ENCODE results near the gene AGAP9.
"Not testable (repeated sequence)": the region's sequence is repeated elsewhere in the genome, so short reads cannot be mapped to it uniquely, and the experiment has no call there.

AGAP9 gene

GRCh38 chr10:47457528-47457820 lies 66.0 kb downstream of the AGAP9 start:
- TF ChIP-seq EZH2phosphoT487 (IDR thresholded peaks at IDR 0.05; ENCODE audit: borderline replicate concordance, low read length) (no peak), CTCF (IDR thresholded peaks at IDR 0.05; ENCODE audit: low read depth, low read length, poor library complexity, severe bottlenecking) (no peak)
- Histone ChIP-seq H3K9me2 (replicated peaks; ENCODE audit: control insufficient read depth, low read length) (no peaks in the 10 kb centered on the region), H3F3A (ENCODE audit: control insufficient read depth, insufficient read depth) (no peaks in the 10 kb centered on the region), H3K36me3 (ENCODE audit: control insufficient read depth, low read length) (no peaks in the 10 kb centered on the region), H4K20me1 (ENCODE audit: control insufficient read depth, insufficient read depth, low read depth, low read length) (no peaks in the 10 kb centered on the region), H3K4me2 (ENCODE audit: low read length) (no peak overlapping the region), H3K9me3 (ENCODE audit: control insufficient read depth, insufficient read depth, low read length) (no peaks in the 10 kb centered on the region), H3K4me3 (ENCODE audit: low read length) (no peak overlapping the region), H3K27ac (ENCODE audit: low read depth, low read length) (no peak overlapping the region), H3K27me3 (ENCODE audit: control insufficient read depth, low read length) (no peaks in the 10 kb centered on the region), H3K4me1 (ENCODE audit: control insufficient read depth, low read length) (no peaks in the 10 kb centered on the region), H3K79me2 (ENCODE audit: control insufficient read depth, low read length) (no peaks in the 10 kb centered on the region)

GRCh38 chr10:47456794-47457527 lies 66.5 kb downstream of the AGAP9 start:
- no peaks in the 10 kb centered on the region for H3K4me1 ChIP-seq (ENCODE audit: control insufficient read depth, low read length)
- H3K4me3 ChIP-seq (ENCODE audit: low read length) = no peak overlapping the region
- H3K27me3 ChIP-seq (ENCODE audit: control insufficient read depth, low read length) = no peaks in the 10 kb centered on the region
- no peaks in the 10 kb centered on the region for H3F3A ChIP-seq (ENCODE audit: control insufficient read depth, insufficient read depth)
- H3K9me3 ChIP-seq (ENCODE audit: control insufficient read depth, insufficient read depth, low read length) = no peaks in the 10 kb centered on the region
- H3K4me2 ChIP-seq (ENCODE audit: low read length) = no peak overlapping the region
- no peak overlapping the region for H3K27ac ChIP-seq (ENCODE audit: low read depth, low read length)
- H4K20me1 ChIP-seq (ENCODE audit: control insufficient read depth, insufficient read depth, low read depth, low read length) = no peaks in the 10 kb centered on the region
- TF ChIP-seq CTCF (IDR thresholded peaks at IDR 0.05; ENCODE audit: low read depth, low read length, poor library complexity, severe bottlenecking) = no peak
- no peak for TF ChIP-seq EZH2phosphoT487 (IDR thresholded peaks at IDR 0.05; ENCODE audit: borderline replicate concordance, low read length)
- no peaks in the 10 kb centered on the region for H3K9me2 ChIP-seq (replicated peaks; ENCODE audit: control insufficient read depth, low read length)
- no peaks in the 10 kb centered on the region for H3K36me3 ChIP-seq (ENCODE audit: control insufficient read depth, low read length)
- H3K79me2 ChIP-seq (ENCODE audit: control insufficient read depth, low read length) = no peaks in the 10 kb centered on the region

GRCh38 chr10:47456079-47456785 lies 67.2 kb downstream of the AGAP9 start:
- Histone ChIP-seq H3F3A (ENCODE audit: control insufficient read depth, insufficient read depth) (no peaks in the 10 kb centered on the region), H3K36me3 (ENCODE audit: control insufficient read depth, low read length) (no peaks in the 10 kb centered on the region), H3K9me2 (replicated peaks; ENCODE audit: control insufficient read depth, low read length) (no peaks in the 10 kb centered on the region), H3K79me2 (ENCODE audit: control insufficient read depth, low read length) (no peaks in the 10 kb centered on the region), H3K27ac (ENCODE audit: low read depth, low read length) (no peak overlapping the region), H3K9me3 (ENCODE audit: control insufficient read depth, insufficient read depth, low read length) (no peaks in the 10 kb centered on the region), H4K20me1 (ENCODE audit: control insufficient read depth, insufficient read depth, low read depth, low read length) (no peaks in the 10 kb centered on the region), H3K4me3 (ENCODE audit: low read length) (no peak overlapping the region), H3K27me3 (ENCODE audit: control insufficient read depth, low read length) (no peaks in the 10 kb centered on the region), H3K4me2 (ENCODE audit: low read length) (no peak overlapping the region), H3K4me1 (ENCODE audit: control insufficient read depth, low read length) (no peaks in the 10 kb centered on the region)
- no peak for TF ChIP-seq CTCF (IDR thresholded peaks at IDR 0.05; ENCODE audit: low read depth, low read length, poor library complexity, severe bottlenecking)
- no peak for TF ChIP-seq EZH2phosphoT487 (IDR thresholded peaks at IDR 0.05; ENCODE audit: borderline replicate concordance, low read length)

- H3F3A ChIP-seq (ENCODE audit: control insufficient read depth, insufficient read depth); H3K4me1 ChIP-seq (ENCODE audit: control insufficient read depth, low read length); H4K20me1 ChIP-seq (ENCODE audit: control insufficient read depth, insufficient read depth, low read depth, low read length); H3K36me3 ChIP-seq (ENCODE audit: control insufficient read depth, low read length); H3K4me3 ChIP-seq (ENCODE audit: low read length); H3K27me3 ChIP-seq (ENCODE audit: control insufficient read depth, low read length); H3K9me2 ChIP-seq (replicated peaks; ENCODE audit: control insufficient read depth, low read length); H3K79me2 ChIP-seq (ENCODE audit: control insufficient read depth, low read length); H3K4me2 ChIP-seq (ENCODE audit: low read length); H3K27ac ChIP-seq (ENCODE audit: low read depth, low read length); H3K9me3 ChIP-seq (ENCODE audit: control insufficient read depth, insufficient read depth, low read length): not testable (repeated sequence)
Observed at GRCh38 chr10:47455350-47456078, 67.9 kb downstream of the AGAP9 start.

All from DOHH2 (cell line).